Measurements from ENCODE around the gene TMEM45A. TPM values are rescaled to one million over a fixed set of nuclear protein-coding genes. Genes with fewer than 3 reads are reported as not detected.
"Not testable (repeated sequence)": the region's sequence is repeated elsewhere in the genome, so short reads cannot be mapped to it uniquely, and the experiment has no call there.

Gene TMEM45A
- total RNA-seq, 2 donors from 2014 or later: 1.9 to 4.6 TPM

DNA sequence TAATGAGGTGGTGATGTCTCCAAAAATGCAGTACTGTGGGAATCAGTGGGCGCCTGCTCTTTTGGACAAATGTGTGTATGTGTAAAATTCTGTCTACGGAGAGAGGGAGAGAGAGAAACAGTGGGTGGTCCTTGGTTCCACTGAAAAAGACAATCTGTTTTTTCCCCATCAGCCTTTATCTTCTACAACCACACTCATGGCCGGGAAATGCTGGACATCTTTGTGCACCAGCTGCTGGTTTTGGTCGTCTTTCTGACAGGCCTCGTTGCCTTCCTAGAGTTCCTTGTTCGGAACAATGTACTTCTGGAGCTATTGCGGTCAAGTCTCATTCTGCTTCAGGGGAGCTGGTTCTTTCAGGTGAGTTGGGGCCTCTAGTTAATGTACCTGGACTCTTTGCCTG, 65.8 kb downstream of the TMEM45A start:
- ATAC-seq (no peak), DNase-seq (no peak)
- intact Hi-C loops (cut with DNase I, micrococcal nuclease): no loop called here

DNA sequence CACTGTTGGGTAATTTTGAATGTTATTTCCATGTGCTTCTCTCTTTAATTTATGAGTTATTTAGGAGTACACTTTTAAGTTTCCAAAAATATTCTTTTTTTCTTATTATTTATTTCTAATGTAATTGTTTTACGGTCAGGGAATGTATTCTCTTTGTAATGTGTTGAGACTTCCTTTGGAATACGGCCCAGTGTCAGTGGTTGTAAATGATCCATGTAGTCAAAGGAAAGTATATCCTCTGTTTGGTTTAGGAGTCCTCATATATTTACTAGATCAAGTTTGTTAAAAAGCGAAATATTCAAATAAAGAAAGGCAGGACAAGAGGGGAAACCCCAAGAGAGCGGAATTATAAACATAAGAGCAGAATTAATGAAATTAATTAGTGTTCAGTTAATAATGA, 68.0 kb downstream of the TMEM45A start:
- DNase-seq (no peak), ATAC-seq (no peak)
- intact Hi-C loops (cut with DNase I, micrococcal nuclease): no loop called here

DNA sequence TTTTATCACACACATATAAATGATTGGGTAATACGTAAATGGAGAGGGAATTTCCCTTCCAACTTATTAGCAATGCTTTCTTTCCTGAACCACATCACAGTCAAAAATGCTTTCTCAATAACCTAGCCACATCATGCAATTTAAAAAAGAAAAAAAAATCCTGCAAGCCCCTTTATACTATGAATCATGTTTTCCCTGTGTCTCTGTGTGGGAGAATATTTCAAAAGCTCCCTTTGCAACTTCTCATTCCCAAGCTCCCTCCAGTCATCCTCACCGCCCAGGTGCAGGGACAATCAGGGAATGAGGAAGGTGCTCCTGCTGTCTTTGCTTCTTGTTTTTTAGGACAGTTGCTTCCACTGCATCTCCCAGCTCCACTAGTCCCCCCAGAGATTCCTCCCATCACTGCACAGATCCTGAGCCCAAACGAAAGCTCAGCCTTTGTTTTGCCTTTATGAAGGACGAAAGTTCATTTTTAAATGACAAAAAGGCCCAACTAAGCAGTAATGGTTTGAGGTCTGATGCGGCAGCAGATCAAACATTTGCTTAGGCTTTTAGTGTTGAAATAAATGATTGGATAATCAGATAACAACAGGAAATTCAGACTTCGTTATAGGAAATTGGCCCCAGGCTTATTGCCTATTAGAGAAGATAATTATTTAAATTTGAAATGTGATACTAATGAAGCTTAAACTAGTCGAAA, 69.2 kb downstream of the TMEM45A start:
- intact Hi-C loops (cut with DNase I, micrococcal nuclease): no loop called here
- DNase-seq: no peak
- no peak for ATAC-seq

- DNase-seq (no peak), ATAC-seq (no peak)
- intact Hi-C loops (cut with DNase I, micrococcal nuclease): no loop called here
Measured at GRCh38 chr3:100562224-100562857, 69.9 kb downstream of the TMEM45A start.

DNA sequence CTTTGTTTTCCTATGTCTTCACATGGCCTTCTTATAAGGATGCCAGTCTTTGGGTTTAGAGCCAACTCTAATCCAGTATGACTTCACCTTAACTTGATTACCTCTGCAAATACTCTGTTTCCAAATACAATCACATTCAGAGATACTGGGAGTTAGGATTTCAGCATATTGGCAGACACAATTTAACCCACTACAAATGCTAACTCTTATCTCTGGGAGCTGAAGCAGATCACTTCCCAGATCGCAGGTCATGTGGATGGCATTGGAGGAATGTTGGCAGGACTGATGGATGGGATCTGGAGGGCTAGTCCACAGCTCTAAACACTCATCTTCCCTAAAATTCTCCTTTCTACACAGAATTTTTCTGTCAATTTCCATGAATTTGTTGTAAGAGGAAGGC, 70.8 kb downstream of the TMEM45A start:
- DNase-seq (no peak), ATAC-seq (no peak)
- intact Hi-C loops (cut with DNase I, micrococcal nuclease): no loop called here

- ATAC-seq: no peak
- no peak for DNase-seq
- intact Hi-C loops (cut with DNase I, micrococcal nuclease): no loop called here
Measured at GRCh38 chr3:100563652-100564211, 71.3 kb downstream of the TMEM45A start.

DNA sequence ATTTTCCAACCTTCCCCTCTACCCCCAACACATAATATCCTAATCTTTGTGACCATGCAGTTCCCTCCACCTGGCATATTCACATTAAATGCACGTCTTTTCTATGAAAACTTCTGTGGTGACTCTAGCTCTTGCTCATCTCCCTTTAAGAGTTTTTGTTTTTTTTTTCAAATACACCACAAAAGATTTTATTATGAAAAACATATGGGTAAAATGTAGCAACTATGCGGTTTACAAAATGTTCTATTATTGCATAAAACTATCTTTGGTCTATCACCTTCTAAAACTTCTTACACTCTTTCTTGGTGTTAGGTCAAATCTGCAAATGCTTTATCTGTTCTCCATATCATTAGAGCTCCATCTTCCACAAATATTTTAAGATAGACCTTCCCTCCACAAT, 78.4 kb downstream of the TMEM45A start:
- DNase-seq: no peak
- ATAC-seq: no peak
- intact Hi-C loops (cut with DNase I, micrococcal nuclease): no loop called here

DNA sequence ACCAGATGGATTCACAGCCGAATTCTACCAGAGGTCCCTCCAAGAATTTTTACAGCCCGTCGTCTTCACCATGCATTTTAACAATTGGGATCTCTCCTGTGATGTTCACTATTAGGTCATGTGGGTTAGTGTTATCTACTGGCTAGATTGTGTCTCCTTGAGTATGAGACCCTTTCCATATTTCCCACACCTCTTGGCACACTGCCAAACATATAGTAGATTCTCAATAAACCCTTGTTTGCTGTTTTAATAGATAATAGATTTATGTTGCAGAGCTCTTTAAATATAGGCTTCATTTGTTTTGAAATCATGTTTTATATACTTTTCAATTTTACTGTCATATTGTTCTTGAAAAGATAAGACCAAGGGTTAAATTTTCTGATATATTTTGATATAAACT, 82.1 kb downstream of the TMEM45A start:
- no peak for ATAC-seq
- intact Hi-C loops (cut with DNase I, micrococcal nuclease): no loop called here

DNA sequence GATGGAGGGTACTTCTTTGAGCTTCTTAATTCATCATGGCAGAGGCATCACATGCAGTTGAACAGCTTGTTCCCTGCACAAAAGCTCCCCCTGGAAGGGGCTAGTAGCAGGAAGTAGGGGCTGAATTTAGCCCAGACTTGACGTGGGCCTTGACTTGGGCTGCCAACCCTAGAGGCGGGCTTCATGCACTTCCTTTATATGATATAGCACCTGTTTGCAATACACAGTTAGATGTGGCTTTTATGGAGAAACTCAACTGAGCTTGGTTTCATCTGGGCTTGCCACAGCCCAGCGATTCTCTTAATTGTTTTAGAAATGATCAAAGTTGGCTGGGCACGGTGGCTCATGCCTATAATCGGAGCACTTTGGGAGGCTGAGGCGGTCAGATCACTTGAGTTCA, 83.3 kb downstream of the TMEM45A start:
- DNase-seq: no peak
- intact Hi-C loops (cut with DNase I, micrococcal nuclease): no loop called here
- ATAC-seq: no peak

More for the DNA sequence above, 82.1 kb downstream of the TMEM45A start:
- DNase-seq: no peak

DNA sequence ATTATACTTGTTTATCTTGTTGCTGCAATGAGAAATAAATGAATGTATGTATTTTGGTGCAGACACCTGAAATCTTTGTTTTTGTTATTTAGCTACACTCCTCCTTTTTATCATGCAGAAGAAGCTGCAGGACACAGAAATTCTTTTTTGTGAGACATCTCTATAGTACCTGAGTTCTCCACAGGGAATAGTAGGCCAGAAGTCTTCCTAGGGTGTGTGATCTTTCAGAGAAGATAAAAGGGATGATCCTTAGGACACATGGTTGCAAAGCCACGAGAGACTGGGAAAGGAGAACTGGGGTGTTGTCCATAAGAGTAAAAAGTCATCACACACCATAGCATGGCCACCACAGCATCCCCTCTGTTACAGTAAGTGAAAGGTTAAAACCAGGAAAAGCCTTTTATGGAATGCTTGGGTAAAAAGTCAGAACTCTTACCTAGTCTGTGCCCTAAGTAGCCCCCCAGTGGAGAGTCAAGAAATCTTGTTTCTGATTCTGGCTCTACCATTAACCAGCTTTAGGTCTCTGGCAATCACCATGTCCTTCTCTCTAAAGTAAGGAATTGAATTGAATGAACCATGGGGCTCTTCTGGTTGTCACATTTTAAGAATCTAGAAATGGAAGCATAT, 85.1 kb downstream of the TMEM45A start:
- DNase-seq (no peak), ATAC-seq (no peak)
- intact Hi-C loops (cut with DNase I, micrococcal nuclease): no loop called here

GRCh38 chr3:100578646-100579045, 86.2 kb downstream of the TMEM45A start:
- intact Hi-C loops (cut with DNase I, micrococcal nuclease): no loop called here
- ATAC-seq (no peak), DNase-seq (no peak)

- DNase-seq: no peak
- no peak for ATAC-seq
- intact Hi-C loops (cut with DNase I, micrococcal nuclease): no loop called here
Measured at GRCh38 chr3:100580147-100580546, 87.7 kb downstream of the TMEM45A start.

GRCh38 chr3:100581650-100582049, 89.2 kb downstream of the TMEM45A start:
- DNase-seq (no peak), ATAC-seq (no peak)
- intact Hi-C loops (cut with DNase I, micrococcal nuclease): no loop called here

DNA sequence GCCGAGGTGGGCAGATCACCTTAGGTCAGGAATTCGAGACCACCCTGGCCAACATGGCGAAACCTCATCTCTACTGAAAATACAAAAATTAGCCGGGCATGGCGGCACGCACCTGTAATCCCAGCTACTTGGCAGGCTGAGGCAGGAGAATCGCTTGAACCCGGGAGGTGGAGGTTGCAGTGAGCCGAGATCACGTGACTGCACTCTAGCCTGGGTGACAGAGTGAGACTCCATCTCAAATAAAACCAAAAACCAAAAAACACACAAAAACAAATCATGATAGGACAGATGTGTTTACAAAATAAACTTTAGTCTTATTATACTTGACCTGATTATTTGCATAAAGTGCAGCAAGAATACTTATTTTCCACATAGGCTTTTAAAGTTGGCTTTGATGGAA, 89.7 kb downstream of the TMEM45A start:
- DNase-seq; intact Hi-C loops (cut with DNase I, micrococcal nuclease); ATAC-seq: not testable (repeated sequence)

GRCh38 chr3:100584101-100584660, 91.8 kb downstream of the TMEM45A start:
- DNase-seq: no peak
- ATAC-seq: no peak
- intact Hi-C loops (cut with DNase I, micrococcal nuclease): no loop called here

GRCh38 chr3:100586832-100587231, 94.4 kb downstream of the TMEM45A start:
- ATAC-seq (no peak), DNase-seq (no peak)
- intact Hi-C loops (cut with DNase I, micrococcal nuclease): no loop called here

- DNase-seq (no peak), ATAC-seq (no peak)
- intact Hi-C loops (cut with DNase I, micrococcal nuclease): no loop called here
Measured at GRCh38 chr3:100588251-100588650, 95.8 kb downstream of the TMEM45A start.

DNA sequence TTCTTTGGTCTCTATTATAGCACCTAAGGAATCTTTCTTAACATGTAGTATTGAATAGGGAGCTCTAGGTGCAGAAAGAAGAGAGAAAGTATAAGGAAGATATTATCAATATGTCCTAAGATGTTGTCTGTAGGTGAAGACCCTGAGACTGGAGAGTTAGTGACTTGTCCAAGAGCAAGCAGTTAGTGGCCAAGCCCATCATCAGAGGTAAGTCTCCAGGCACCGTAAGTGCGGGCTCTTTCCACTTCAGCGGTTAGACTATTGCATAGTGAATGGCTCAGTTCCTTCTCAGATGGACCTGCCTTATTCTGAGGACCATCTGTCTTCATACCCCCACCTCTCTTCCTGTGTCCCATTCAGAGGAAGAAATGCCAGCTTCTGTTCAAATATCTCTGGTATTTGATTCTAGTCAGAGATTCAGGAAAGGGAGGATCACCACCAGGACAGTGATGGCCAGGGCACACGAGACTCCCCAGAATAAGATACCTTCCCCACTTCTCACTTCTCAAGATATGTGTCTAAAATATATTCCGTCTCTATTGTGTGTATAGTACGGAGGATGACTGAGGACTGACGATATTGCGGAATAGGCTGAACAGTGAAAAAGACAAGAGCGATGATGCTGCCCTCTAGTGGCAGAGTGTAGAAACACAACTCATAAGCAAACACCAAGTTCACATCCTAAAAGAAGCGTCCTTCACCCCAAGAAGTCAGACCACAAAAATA, 97.9 kb downstream of the TMEM45A start:
- intact Hi-C loops (cut with DNase I, micrococcal nuclease): loop anchor here in 1 of 2 donors (2.0 kb wide), 1 partner anchor 127 kb away; no protein-coding TSS in a partner anchor
- DNase-seq: peak; percentile 37 to 50
- peak; percentile 79 for ATAC-seq

DNA sequence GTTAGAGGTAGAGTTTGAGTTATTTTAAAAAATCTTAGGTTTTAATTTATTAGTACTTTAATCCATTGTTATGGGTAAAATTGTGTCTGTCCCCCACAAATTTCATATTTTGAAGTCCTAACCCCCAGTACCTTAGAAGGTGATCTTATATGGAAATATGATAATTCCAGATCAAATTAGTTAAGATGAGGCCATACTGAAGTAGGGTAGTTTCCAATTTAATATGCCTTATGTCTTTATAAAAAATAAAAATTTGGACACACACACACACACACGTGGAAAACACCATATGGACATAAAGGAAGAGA, 98.4 kb downstream of the TMEM45A start:
- no peak for ATAC-seq
- no peak for DNase-seq
- intact Hi-C loops (cut with DNase I, micrococcal nuclease): loop anchor here in 1 of 2 donors (2.0 kb wide), 1 partner anchor 128 kb away; no protein-coding TSS in a partner anchor
